HG02884 (cell line): ENCODE data around the gene TEC.
A peak's percentile ranks its signal among the peaks of the same experiment; 100 is the strongest.
"Not testable (repeated sequence)": the region's sequence is repeated elsewhere in the genome, so short reads cannot be mapped to it uniquely, and the experiment has no call there.

ENCODE experiments used
- ATAC-seq: cut with Tn5 transposase; IDR thresholded peaks from one replicate; pipeline ENCODE4 v1.9.1; 2021; ENCODE audit warnings: mild to moderate bottlenecking, moderate library complexity; ENCODE audit not compliant: unreplicated experiment

Gene TEC

GRCh38 chr4:48243887-48244286 lies 25.8 kb downstream of the TEC start:
- no peak for ATAC-seq

GRCh38 chr4:48243429-48243828 lies 26.2 kb downstream of the TEC start:
- no peak for ATAC-seq

DNA sequence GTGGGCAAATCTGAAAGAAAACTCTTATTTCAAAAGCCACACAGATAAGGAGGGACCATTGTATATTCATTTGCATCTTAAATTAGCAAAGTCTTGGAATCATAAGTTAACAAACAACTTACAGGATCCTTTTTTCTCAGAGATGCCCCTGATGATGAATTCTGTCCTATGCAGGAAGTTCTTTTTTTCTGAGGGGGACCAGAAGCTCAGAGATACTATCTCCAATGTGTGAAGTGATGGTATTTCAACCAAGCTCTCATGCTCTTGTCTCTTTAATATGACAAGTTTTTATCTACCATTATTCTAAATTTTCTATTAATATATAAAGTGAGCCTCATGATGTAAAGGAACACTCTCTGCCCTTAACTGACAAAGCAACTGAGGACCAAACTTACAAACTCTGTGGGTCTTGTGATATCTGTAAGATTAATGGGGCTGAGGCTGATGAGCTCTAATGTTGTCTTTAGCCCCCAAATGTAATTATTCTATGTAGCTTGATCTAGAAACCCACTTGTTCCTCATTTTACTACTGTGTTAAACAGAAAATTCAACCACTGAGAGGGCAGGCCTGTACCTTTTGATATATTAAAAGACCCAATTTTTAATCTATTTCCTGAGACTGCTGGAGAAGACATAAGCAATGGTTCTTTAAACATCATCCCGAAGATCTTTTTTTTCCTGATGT lies 27.0 kb downstream of the TEC start:
- no peak for ATAC-seq

- ATAC-seq = no peak
Measured at GRCh38 chr4:48241731-48242130, 27.9 kb downstream of the TEC start.

DNA sequence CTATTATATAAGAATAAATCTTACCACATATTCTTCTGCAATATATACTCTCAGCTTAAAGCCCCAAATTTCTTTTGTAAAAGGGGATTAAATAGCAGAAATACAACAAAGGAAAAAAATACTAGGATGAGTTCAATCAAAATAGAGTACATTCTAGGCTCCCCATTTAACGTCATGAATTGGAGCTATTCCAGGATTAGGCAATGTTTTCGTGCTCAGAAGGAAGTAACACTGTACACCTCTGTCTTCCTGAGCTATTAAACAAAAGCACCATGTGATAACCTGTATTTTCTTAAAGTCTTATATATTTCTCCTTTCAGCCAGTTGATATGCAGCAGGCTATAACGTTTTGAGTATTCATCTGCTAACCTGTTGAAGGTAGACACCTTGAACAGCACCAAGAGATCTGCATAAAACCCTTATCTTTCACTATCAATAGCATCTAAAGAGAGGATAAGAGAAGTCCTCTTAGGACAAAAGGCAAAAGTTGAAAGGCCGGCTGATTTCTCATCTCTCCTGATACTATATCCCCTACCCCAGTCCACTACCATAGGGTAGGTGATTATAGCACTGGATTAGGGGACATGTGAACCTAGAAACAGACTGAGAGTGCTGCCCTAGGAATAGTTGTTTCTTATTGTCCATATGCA lies 31.5 kb downstream of the TEC start:
- no peak for ATAC-seq

DNA sequence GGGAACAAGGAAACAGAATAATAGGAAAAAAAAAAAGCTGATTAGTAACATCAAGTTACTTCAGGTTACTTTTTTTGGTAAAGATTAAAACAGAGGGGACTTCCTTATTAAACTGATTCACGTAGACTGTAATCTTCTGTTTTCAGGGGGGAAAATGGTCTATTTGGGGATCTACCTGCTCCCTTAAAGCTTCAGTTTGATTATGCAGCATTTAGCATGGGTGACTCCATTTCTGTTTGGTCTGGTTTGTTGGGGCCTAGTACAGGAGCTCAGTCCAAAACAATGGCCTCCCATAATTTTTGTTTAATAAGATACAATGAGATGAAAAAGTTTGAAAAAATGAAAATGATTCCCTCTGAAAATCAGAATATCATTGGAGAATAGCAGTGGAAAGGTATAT lies 34.6 kb downstream of the TEC start:
- no peak for ATAC-seq

DNA sequence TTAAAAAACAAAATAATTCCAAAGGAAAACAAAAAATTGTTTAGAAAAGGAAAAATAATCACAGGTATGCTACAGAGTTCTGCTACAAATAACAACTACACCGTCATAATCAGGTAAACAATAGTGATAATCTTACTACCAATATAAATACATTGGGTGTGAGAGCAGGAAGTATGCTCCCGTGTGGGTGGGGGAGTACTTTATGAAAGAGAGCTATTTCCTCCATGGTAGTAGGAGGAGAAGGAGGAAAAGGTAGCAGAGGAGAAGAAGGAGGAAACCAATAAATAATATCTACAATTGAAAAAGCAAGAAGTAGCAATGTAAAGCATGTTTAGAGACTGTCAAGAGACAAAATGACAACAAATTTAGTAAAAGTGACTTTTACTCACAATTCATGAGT lies 35.1 kb downstream of the TEC start:
- ATAC-seq = no peak

GRCh38 chr4:48228949-48229348 lies 40.7 kb downstream of the TEC start:
- no peak for ATAC-seq

DNA sequence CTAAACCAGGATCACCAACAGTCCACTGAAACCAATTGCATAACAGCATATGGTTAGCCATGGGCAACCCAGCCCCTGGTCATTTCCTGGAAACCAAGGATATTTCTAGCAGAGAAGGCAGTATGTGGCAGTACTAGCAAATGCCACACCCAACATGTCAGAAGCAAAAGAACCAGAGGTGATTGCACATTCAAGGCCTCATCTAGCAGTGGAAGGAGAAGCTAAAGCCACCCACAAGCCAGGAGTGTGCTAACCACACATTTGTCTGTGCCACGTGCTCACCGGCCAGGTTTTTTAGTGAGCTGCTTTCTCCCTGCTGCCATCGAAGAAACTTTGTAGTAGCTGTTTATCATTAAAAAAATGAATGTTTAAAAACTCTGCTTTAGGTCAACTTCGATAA lies 42.0 kb downstream of the TEC start:
- ATAC-seq = no peak

- ATAC-seq = no peak
Measured at GRCh38 chr4:48226199-48226598, 43.4 kb downstream of the TEC start.

DNA sequence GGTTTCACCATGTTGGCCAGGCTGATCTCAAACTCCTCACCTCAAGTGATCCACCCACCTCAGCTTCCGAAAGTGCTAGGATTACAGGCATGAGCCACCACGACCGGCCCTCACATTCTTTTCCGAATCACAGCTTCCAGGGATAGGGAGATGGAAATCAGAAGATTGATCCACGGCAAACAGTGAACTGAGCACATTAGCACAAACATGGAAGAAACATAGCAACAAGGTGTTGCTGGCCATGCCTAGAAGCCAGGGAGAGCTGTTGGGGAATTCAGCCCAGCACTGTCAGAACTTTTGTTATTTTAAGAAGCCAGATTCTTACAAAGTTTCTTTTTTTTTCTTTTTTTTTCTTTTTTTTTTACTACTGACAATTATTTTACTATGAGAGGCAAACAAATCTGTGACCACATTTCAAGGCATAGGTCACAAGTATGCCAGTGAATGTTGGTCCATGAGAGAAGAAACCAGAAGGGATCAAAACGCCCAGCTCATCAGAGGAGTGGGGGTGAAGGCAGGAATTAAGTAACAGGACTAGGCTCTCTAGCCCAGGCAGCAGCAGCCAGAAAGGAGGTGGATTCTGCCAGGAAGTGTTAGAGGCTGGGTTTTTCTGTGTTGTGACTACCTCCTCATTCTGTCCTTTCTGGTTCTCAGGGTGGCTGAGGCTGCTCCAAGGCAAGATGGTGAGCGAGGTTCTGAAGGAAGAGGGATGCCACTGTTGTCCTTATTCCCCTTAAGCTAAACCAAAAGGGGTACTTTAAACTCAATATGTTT lies 44.1 kb downstream of the TEC start:
- no peak for ATAC-seq

GRCh38 chr4:48224606-48225005 lies 45.0 kb downstream of the TEC start:
- ATAC-seq = no peak

- no peak for ATAC-seq
Measured at GRCh38 chr4:48223633-48224295, 45.9 kb downstream of the TEC start.

DNA sequence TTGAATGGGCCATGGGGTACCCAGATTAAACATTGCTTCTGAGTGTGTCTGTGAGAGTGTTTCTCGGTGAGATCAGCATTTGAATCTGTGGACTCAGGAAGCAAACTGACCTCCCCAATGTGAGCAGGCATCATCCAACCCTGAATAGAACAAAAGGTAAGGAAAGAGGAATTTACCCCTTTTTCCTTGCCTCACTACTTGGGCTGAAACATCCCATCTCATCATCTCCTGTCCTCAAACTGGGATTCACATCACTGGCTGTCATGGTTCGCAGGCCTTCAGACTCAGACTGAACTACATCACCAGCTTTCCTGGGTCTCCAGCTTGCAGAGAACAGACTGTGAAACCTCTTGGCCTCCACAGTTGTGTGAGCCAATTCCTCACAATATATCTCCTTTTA lies 47.1 kb downstream of the TEC start:
- ATAC-seq = no peak

- ATAC-seq = not testable (repeated sequence)
Measured at GRCh38 chr4:48219430-48219829, 50.2 kb downstream of the TEC start.

DNA sequence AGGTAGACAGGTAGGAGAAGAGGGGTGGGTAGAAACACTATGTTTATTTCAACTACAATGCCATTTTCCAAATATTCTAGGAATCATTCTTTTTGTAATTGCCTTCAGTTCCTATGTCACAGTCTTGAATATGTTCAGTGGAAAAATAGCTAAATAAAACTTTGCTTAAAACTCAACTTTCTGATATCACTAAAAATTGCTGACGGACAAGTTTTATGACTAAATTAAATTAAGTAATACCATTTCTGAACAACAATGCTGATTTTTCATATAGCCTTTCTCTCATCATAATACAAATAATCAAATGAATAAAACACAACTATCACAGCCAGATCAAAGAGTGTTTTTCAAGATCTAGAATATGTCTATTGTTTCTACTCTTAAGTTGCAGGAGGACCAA lies 53.1 kb downstream of the TEC start:
- no peak for ATAC-seq

DNA sequence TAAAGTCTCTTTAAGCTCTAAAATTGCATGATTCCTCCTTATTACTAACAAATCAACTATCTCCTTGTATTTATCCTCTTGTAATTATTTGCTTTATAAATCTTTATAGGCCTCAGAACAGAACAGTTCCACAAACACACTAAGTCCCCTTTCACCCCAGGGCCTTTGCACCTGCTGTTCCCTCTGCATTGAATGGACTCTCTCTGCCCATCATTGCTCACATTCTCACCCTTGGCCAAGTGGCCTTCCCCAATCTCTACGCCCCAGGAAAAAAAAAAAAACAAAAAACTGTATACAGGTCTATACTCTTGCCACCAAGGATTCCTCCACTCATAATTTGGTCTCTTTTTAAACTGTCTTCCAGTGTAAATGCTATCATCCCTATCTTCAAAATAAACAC lies 53.7 kb downstream of the TEC start:
- no peak for ATAC-seq

GRCh38 chr4:48212165-48212564 lies 57.5 kb downstream of the TEC start:
- ATAC-seq = peak; percentile 78

GRCh38 chr4:48210966-48211328 lies 58.7 kb downstream of the TEC start:
- no peak for ATAC-seq

DNA sequence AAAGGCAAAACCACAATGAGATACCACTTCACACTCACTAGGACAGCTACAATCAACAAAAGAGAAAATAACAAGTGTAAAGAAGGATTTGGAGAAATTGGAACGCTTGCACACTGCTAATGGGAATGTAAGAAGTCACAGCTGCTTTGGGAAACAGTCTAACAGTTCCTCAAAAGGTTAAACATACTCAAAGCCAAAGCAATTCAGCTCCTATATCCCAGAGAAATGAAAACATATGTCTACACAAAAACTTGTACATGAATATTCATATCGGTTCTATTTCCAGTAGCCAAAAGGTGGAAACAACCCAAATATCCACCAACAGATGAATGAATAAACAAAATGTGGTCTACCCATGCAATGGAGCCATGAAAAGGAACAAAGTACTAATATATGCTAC lies 64.0 kb downstream of the TEC start:
- no peak for ATAC-seq

DNA sequence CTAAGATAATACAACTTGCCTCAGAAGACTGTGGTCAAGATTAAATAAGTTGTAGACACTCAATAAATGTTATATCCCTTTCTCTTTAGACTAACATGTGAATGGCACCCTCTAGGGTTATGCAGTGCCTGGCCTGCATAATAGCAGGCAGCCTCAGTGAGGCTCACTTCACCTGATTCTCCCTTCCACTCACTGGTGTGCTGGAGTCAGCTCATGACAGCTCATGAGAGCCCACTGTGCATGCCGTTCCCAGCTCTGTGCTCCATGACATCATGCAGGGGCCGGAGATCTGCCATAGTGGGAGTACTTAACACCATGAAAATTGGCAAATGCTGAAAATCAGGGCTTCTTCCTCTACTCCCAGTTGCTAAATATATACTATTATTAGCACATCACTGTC lies 64.5 kb downstream of the TEC start:
- no peak for ATAC-seq

DNA sequence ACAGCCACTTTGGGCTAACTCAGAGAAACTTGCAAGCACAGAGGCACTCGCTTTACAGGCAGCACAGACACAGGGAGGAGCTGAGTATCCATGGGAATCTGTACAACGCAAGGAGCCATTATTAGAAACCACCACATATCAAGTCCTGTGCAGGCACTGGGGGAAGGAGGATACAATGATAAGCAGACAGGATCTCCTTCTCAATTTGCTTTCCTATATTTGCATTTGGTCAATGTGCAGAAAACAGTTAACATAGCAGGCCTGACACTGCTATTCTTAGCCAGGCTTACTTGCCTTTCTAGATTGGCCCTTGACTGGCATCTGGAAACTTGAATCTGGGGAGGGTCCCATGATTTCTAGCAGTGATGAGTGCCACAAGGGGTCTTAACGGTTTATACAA lies 65.8 kb downstream of the TEC start:
- peak; percentile 33 for ATAC-seq
